Sigmoid colon (tissue), 7 donors: ENCODE results near the gene POU2F2. TPM values are rescaled to one million over a fixed set of nuclear protein-coding genes. Genes with fewer than 3 reads are reported as not detected.

Source experiments
- DNase-seq: peaks from one replicate; pipeline ENCODE4 v3.0.0-alpha.2; 2019
- H3K27ac ChIP-seq, 4 donors: fragments of 200-600 bp; sonication (generic); one replicate each; pipeline ENCODE4 v1.5.1; 2016 to 2019; ENCODE audit warnings: mild to moderate bottlenecking in 1 of 4
- H3K27me3 ChIP-seq, 3 donors: fragments of 200-600 bp; sonication (generic); one replicate each; pipeline ENCODE4 v1.5.1; 2019; ENCODE audit warnings: mild to moderate bottlenecking in 1 of 3
- H3K36me3 ChIP-seq, 4 donors: fragments of 200-600 bp; sonication (generic); one replicate each; pipeline ENCODE4 v1.5.1; 2016 to 2019
- H3K4me1 ChIP-seq, 4 donors: fragments of 200-600 bp; sonication (generic); one replicate each; pipeline ENCODE4 v1.5.1; 2017 to 2019
- H3K4me3 ChIP-seq, 4 donors: fragments of 200-600 bp; sonication (generic); one replicate each; pipeline ENCODE4 v1.5.1; 2017 to 2019; ENCODE audit warnings: mild to moderate bottlenecking in 2 of 4, moderate library complexity in 1 of 4
- H3K9me3 ChIP-seq, 4 donors: fragments of 200-600 bp in 3 of 4; sonication (generic) in 3 of 4; one replicate each; pipeline versions ENCODE4 v1.5.1 to v1.6.1; 2013 to 2019
- EP300 ChIP-seq, 4 donors: sonication (generic); formaldehyde crosslinking; IDR thresholded peaks; one replicate each; pipeline ENCODE4 v1.6.1; 2017; ENCODE audit warnings: antibody characterized with exemption in 4 of 4
- POLR2A ChIP-seq, 2 donors: fragments of 450-650 bp; IDR thresholded peaks; one replicate each; pipeline ENCODE4 v1.6.1; 2016; ENCODE audit warnings: antibody characterized with exemption in 2 of 2, mild to moderate bottlenecking in 2 of 2, moderate library complexity in 2 of 2
- POLR2AphosphoS5 ChIP-seq, 4 donors: sonication (generic); formaldehyde crosslinking; IDR thresholded peaks; one replicate each; pipeline ENCODE4 v1.6.1; 2017; ENCODE audit warnings: antibody characterized with exemption in 4 of 4
- WGBS, 2 donors: extraction: QIAGEN DNeasy Blood & Tissue Kit; methylation state at CpG; one replicate each; pipeline ENCODE4 v1.1.7; 2013; 5-methylcytosine and 5-hydroxymethylcytosine counted together
- intact Hi-C: fragments of 100-400 bp; cut with DNase I; formaldehyde crosslinking; loops from one replicate; pipeline ENCODE4 v1.15.1; 2023
- polyA plus RNA-seq, 3 donors: library from polyadenylated mRNA; stranded (reverse); fragments of 200-250 nt; gene quantifications; one replicate each; pipeline ENCODE4 v1.2.3, GENCODE V29; 2013
- total RNA-seq, 4 donors: library from RNA; depleted of rRNA; stranded (reverse); fragments of >200 nt; gene quantifications; one replicate each; pipeline ENCODE4 v1.1.0, GENCODE V29; 2016
- TF ChIP-seq, protein P1 (sequence below), 4 experiments: fragments of 450-650 bp in 3 of 4; fragments of 200-600 bp in 1 of 4; IDR thresholded peaks; one replicate each; pipeline ENCODE4 v1.5.1; 2016 to 2019; ENCODE audit warnings: antibody characterized with exemption in 4 of 4, mild to moderate bottlenecking in 3 of 4, moderate library complexity in 2 of 4
- donor health status: healthy with polysubstance abuse.
- donor health status: Bipolar disorder and iron deficiency.
- donor health status: healthy.

The POU2F2 gene
- total and polyA plus RNA-seq, 7 donors, result 0.60 to 19.0 (median 2.5) TPM

DNA sequence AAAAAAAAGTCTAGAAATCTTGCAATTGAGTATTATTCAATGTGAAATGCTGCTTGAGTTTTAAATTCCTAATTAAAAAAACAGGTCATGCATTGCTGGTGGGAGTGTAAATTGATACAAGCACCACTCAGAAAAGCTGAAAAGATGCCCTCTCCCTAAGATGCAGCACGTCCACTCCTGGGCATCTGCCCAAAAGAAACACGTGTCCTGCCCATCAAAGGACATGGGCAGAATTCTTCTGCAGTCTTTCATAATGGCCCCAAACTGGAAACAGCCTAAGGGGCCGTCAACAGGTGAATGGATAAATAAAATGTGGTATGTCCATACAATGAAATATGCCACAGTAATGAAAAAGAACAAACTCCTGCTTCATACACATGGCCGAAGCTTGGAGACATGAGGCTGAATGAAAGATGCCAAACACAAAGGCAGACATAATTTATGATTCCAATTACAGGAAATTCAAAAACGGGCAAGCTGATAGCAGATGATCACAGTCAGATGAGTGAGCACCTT is 7.8 kb downstream of the POU2F2 start:
- Histone ChIP-seq H3K36me3 (no peaks in the 10 kb centered on the region), H3K27ac (no peak overlapping the region), H3K4me3 (no peak overlapping the region), H3K4me1 (no peaks in the 10 kb centered on the region), H3K9me3 (no peaks in the 10 kb centered on the region), H3K27me3 (peaks cover 0 to 13% (median 2%) of the 10 kb centered on the region in 3 donors)
- 78 to 88% methylated on average over 5 of the region's 5 CpGs for WGBS, 2 donors
- intact Hi-C loops, result no loop called here
- TF ChIP-seq, protein P1, sequence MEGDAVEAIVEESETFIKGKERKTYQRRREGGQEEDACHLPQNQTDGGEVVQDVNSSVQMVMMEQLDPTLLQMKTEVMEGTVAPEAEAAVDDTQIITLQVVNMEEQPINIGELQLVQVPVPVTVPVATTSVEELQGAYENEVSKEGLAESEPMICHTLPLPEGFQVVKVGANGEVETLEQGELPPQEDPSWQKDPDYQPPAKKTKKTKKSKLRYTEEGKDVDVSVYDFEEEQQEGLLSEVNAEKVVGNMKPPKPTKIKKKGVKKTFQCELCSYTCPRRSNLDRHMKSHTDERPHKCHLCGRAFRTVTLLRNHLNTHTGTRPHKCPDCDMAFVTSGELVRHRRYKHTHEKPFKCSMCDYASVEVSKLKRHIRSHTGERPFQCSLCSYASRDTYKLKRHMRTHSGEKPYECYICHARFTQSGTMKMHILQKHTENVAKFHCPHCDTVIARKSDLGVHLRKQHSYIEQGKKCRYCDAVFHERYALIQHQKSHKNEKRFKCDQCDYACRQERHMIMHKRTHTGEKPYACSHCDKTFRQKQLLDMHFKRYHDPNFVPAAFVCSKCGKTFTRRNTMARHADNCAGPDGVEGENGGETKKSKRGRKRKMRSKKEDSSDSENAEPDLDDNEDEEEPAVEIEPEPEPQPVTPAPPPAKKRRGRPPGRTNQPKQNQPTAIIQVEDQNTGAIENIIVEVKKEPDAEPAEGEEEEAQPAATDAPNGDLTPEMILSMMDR (IDR thresholded peaks at IDR 0.05), result no peak
- no peak for TF ChIP-seq POLR2AphosphoS5 (IDR thresholded peaks at IDR 0.05)
- TF ChIP-seq EP300 (IDR thresholded peaks at IDR 0.05), result no peak
- no peak for TF ChIP-seq POLR2A (IDR thresholded peaks at IDR 0.05)
- no peak for DNase-seq

DNA sequence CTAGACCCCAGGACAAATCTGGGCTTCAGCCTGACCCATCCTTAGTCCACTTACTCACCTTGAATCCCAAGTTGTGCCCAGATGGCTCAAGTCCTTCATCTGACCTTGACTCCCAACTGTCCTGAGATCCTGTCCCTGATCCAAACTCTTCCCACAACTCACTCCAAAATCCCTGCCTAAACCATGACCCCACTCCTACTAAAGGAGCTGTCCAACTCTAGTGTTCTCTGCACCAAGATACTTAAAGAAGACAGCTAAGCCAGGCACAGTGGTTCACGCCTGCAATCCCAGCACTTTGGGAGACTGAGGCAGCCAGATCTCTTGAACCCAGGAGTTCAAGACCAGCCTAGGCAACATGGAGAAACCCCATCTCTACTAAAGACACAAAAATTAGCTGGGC is 8.5 kb downstream of the POU2F2 start:
- WGBS, 2 donors, result 89 to 93% methylated on average over 1 of the region's 1 CpG
- TF ChIP-seq, protein P1 (IDR thresholded peaks at IDR 0.05), result no peak
- TF ChIP-seq POLR2AphosphoS5 (IDR thresholded peaks at IDR 0.05) (no peak), EP300 (IDR thresholded peaks at IDR 0.05) (no peak), POLR2A (IDR thresholded peaks at IDR 0.05) (no peak)
- no peak overlapping the region for H3K4me3 ChIP-seq
- no peak for DNase-seq
- no peaks in the 10 kb centered on the region for H3K36me3 ChIP-seq
- no peaks in the 10 kb centered on the region for H3K9me3 ChIP-seq
- H3K4me1 ChIP-seq, result no peaks in the 10 kb centered on the region
- H3K27ac ChIP-seq, result no peak overlapping the region
- intact Hi-C loops, result no loop called here
- H3K27me3 ChIP-seq, result peaks cover 0 to 12% (median 2%) of the 10 kb centered on the region in 3 donors

DNA sequence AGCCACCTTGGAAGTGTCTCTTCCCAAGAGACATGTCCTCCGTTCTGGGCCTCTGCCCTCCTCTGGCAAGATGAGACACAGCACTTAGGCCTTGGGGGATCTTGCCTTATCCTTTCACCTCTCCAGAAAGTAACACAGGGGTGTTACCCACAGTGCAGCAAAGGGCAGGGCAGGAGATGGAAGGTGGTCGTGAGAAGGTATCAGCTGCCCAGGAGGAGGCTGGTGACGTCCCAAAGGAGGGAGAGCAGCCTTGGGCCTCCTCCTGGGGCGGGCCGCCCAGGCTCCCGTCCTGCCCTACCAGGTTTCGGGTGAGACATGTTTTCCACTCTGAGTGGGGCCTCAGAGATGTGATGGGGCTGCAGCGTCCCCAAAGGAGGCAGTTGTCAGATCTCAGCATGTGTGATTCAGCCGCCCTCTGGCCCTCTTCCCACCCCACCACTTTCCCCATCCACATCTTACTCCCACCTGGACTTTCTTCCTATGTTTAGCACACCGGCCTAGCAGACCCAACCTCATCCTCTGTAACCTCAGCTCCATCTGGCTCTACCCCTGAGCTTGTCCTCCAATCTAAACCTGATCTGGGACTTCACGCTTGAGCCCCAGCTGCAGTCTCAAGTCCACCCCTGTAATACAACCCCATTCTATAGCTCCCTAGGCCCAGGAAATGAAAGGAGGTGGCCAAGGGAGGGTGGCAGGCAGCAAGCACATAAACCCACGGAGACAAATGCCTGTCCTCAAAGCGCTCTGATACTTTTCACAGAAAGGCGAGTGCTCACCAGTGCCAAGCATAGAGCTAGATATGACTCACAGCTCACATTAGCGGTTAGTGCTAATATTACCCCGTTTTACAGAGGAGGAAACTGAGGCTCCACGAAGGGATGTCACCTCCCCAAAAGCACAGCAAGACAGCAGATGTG is 9.3 kb downstream of the POU2F2 start:
- no peak for DNase-seq
- Histone ChIP-seq H3K4me1 (no peaks in the 10 kb centered on the region), H3K36me3 (no peaks in the 10 kb centered on the region), H3K4me3 (no peak overlapping the region), H3K27ac (no peak overlapping the region), H3K27me3 (peaks cover 0 to 12% (median 2%) of the 10 kb centered on the region in 3 donors), H3K9me3 (no peaks in the 10 kb centered on the region)
- intact Hi-C loops, result no loop called here
- TF ChIP-seq POLR2AphosphoS5 (IDR thresholded peaks at IDR 0.05), result no peak
- TF ChIP-seq POLR2A (IDR thresholded peaks at IDR 0.05), result no peak
- TF ChIP-seq EP300 (IDR thresholded peaks at IDR 0.05), result no peak
- TF ChIP-seq, protein P1 (IDR thresholded peaks at IDR 0.05), result no peak
- WGBS, 2 donors, result 71 to 83% methylated on average over 17 of the region's 17 CpGs

DNA sequence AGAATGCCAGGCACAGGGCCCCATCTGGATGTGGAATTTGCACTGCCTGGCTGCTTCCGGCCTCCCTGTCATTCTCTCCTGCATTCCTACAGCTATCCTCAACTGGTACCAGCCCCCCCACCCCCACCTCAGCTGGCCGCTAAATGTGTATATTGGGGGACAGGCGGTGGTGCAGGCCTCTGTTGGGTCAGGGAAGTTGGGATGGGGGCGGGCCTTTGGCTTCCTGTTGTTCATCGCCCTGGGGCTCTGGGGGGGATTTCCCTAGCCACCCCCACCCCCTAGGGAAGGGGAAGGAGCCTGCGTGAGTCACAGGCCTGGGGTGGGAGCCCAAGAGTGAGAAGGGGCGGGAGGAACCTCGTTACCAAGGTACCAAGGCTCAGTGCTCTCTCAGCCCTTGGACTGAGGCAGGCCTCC is 10.6 kb downstream of the POU2F2 start:
- Histone ChIP-seq H3K9me3 (no peaks in the 10 kb centered on the region), H3K36me3 (no peaks in the 10 kb centered on the region), H3K4me1 (no peaks in the 10 kb centered on the region), H3K4me3 (no peak overlapping the region), H3K27me3 (peaks cover 0 to 12% (median 2%) of the 10 kb centered on the region in 3 donors), H3K27ac (peak overlapping the region in 1 of 4 donors; percentile 9)
- TF ChIP-seq POLR2A (IDR thresholded peaks at IDR 0.05) (no peak), POLR2AphosphoS5 (IDR thresholded peaks at IDR 0.05) (no peak), EP300 (IDR thresholded peaks at IDR 0.05) (no peak)
- TF ChIP-seq, protein P1 (IDR thresholded peaks at IDR 0.05), result no peak
- WGBS, 2 donors, result 29 to 67% methylated on average over 8 of the region's 8 CpGs
- DNase-seq, result no peak
- intact Hi-C loops, result no loop called here
